GM12865 (cell line): ENCODE results near the gene CENPO.
"Not testable (repeated sequence)": the region's sequence is repeated elsewhere in the genome, so short reads cannot be mapped to it uniquely, and the experiment has no call there.

Source experiments
- DNase-seq: peaks from one replicate; pipeline ENCODE4 v3.0.0; 2010; ENCODE audit warnings: low read depth
- H3K4me3 ChIP-seq: 2 replicates; pipeline ENCODE4 v1.5.1; 2011; ENCODE audit warnings: mild to moderate bottlenecking, low read depth, low read length, control low read depth
- TF ChIP-seq, protein P1 (sequence below): IDR thresholded peaks from 2 replicates; pipeline ENCODE4 v1.5.1; 2011; ENCODE audit warnings: low read length, control low read depth, low read depth, inconsistent platforms; ENCODE audit not compliant: insufficient read depth; ENCODE audit errors: missing control alignments

Gene CENPO

DNA sequence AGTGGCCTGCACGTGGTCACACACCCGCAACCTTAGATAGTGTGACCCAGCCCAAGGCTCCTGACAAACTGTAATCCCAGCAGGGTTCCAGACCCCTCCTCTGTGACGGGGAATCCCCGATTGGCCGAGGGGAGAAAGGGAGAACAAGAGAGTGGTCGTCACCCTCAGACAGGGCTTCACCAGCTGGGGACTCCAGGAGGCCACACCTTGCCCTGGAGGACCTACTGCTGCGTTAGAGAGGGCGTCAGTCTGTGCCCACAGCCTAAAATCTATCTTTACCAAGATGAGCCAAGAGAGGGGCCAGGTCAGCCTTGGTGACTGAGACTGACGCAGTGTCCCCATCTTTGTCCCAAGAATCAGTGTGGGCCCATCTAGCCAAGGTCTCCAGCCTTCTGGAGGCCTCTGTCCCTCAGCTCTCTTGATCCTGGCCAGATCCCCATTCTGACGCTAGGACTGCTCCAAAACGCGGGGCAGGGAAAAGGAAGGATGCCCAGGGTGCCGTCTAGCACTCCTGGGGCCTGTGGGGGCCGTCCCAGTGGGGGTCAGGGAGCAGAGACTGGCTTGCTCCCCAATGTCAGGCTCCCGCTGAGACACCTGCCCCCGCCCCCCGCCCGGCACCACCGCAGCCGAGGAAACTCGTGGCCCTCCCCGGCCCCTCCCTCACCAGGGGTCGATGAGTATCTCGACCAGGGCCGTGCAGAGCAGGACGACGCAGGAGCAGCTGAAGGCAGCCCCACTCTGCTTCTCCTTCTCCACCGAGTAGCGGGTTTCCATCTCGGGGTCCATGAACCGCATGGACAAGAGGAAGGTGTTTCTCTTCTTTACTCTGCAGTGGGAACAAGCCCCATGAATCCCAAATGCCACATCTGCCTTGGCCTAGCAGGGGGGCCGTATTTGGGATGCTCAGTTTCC, 40.9 kb downstream of the CENPO start:
- H3K4me3 ChIP-seq, result no peak overlapping the region
- DNase-seq, result no peak

DNA sequence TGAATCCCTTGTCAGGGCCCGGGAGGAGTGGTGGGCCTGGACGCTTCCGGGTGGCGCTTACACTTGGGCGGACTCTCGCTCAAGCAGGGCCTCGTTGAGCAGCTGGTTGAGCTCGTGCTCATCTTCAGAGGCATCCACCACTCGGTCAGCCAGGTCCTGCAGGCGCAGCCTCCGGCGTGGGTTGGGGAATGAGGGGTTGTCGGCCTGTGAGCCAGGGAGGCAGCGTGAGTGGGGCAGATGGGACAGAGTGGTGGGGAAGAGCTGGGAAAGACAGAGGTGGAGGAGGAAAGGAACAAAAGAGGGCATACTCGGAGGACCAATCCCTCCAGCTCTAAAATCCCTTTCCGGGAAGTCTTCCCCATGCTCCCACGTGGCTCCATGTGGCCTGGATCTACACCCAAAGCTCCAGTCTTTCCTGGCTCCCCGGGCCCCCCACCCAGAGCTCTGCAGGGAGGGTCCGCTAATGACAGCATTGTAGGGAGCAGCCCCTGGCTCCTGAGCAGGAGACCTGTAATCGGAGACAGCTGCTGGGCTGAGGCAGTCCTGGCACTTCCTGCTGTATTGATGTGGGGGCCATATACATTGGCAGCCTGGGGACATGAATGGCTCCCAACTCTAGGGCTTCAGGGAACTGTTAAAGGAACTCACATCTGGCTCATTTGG, 41.6 kb downstream of the CENPO start:
- H3K4me3 ChIP-seq, result no peak overlapping the region
- TF ChIP-seq, protein P1, sequence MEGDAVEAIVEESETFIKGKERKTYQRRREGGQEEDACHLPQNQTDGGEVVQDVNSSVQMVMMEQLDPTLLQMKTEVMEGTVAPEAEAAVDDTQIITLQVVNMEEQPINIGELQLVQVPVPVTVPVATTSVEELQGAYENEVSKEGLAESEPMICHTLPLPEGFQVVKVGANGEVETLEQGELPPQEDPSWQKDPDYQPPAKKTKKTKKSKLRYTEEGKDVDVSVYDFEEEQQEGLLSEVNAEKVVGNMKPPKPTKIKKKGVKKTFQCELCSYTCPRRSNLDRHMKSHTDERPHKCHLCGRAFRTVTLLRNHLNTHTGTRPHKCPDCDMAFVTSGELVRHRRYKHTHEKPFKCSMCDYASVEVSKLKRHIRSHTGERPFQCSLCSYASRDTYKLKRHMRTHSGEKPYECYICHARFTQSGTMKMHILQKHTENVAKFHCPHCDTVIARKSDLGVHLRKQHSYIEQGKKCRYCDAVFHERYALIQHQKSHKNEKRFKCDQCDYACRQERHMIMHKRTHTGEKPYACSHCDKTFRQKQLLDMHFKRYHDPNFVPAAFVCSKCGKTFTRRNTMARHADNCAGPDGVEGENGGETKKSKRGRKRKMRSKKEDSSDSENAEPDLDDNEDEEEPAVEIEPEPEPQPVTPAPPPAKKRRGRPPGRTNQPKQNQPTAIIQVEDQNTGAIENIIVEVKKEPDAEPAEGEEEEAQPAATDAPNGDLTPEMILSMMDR, result no peak
- no peak for DNase-seq

More for the DNA sequence above, 40.9 kb downstream of the CENPO start:
- TF ChIP-seq, protein P1, result no peak

DNA sequence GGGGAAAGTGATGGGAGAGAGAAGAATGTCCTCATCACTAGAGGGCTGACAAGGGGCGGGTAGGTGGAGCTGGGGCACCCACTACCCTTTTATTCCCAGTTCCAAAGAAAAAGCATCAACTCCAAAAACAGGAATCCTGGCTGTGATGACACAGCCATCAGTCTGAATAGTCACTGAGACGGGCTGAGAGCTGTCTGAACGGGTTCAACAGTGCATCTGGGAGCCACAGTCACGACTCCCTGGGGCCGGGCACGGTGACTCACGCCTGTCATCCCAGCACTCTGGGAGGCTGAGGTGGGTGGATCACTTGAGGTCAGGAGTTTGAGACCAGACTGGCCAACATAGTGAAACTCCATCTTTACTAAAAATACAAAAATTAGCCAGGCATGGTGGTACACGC, 42.2 kb downstream of the CENPO start:
- H3K4me3 ChIP-seq, DNase-seq: not testable (repeated sequence)

DNA sequence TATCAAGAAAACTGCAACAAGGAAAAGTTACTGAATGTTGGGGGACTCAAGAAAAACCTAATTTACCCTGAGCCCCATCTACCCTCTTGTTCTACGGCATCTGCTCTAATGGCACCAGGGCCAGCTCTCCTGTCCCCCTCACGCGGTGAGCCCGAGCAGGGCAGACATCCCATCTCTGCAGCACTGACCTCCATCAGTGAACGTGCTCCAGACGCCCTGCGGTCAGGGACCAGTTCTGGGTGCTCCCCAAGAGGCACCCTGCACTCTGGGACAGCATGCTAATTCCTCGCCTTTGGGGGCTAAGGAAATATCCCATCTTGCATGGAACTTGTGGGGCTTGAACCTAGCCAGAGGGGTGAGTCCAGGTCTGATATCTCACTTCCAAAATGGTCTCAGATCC, 43.0 kb downstream of the CENPO start:
- DNase-seq, result no peak
- TF ChIP-seq, protein P1, result no peak
- H3K4me3 ChIP-seq, result no peak overlapping the region

DNA sequence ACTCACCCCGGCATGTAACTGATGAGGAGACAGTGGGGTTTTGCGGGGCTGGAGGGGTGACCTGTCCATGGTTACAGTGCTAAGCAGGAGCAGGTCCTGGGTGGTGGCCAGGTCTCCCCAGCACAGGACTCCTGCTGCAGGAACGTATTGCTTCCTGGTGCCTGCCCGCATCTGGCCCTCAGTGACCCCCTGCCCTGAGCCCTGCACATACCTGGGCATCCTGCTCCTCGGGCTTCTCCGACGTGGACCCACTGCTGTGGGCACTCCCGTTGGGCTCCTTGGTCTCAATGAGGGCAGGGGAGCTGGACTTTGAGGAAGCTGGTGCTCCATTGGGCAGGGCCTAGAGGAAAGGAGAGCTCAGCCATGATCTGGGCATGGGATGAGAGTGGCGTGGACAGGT, 43.5 kb downstream of the CENPO start:
- TF ChIP-seq, protein P1, result no peak
- no peak overlapping the region for H3K4me3 ChIP-seq
- DNase-seq, result no peak

DNA sequence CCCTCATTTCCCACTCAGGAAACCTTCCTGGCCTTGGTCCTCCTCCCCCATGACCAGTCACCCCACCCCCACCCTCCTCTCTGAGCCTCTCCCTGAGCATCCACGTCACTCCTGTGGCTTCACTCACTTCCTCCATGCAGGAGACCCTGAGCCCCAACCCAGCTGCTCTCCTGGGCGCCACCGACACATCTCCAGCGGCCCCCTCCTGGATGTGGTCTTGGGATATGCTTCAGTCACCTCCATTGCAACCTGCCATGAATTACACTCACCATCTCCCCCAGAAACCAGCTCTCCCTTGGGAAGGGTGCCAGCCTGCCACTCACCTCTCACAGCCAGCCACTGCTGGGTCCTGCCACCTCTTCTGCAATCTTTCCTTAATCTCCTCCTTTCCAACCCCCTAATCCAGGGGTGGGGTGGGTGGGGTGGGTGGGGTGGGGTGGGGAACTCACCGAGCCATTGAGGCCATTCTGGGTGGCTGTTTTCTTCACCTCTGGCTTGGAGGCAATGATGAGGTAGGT, 44.8 kb downstream of the CENPO start:
- no peak for DNase-seq
- H3K4me3 ChIP-seq, result no peak overlapping the region
- TF ChIP-seq, protein P1, result no peak

DNA sequence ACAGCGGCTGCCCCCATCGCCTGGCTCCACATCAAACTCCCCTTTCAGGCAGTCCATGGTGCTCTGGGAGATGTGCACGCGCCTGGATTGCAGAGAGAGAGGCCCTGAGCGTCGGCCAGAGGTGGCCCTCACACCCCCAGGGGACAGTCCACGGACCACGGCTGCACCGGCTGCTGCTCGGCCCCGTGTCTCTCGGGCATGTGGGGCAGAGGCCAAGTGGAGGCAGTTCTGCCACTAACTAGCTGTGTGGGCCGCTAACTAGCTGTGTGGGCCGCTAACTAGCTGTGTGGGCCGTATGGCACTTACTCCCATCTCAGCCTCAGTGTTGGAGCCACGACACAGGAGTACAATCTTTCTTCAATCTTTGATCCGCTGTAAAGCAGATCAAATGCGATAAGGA, 45.3 kb downstream of the CENPO start:
- TF ChIP-seq, protein P1, result no peak
- no peak overlapping the region for H3K4me3 ChIP-seq
- DNase-seq, result no peak
